Thyroid gland (tissue), 4 donors: ENCODE data around the gene WFDC9. TPM values are rescaled to one million over a fixed set of nuclear protein-coding genes. Genes with fewer than 3 reads are reported as not detected.
"Not testable (repeated sequence)": the region's sequence is repeated elsewhere in the genome, so short reads cannot be mapped to it uniquely, and the experiment has no call there.

Experiments used
- DNase-seq, 2 donors: peaks; one replicate each; pipeline ENCODE4 v3.0.0-alpha.2; 2019
- H3K27ac ChIP-seq, 3 donors: fragments of 200-600 bp; sonication (generic); 1 replicate in 2 of 3; 2 replicates in 1 of 3; pipeline ENCODE4 v1.5.1; 2016 to 2019; ENCODE audit warnings: mild to moderate bottlenecking in 1 of 3, moderate library complexity in 1 of 3
- H3K27me3 ChIP-seq: fragments of 200-600 bp; sonication (generic); one replicate; pipeline ENCODE4 v1.5.1; 2019
- H3K36me3 ChIP-seq, 2 donors: fragments of 200-600 bp; sonication (generic); one replicate each; pipeline ENCODE4 v1.5.1; 2016 to 2019
- H3K4me1 ChIP-seq, 2 donors: fragments of 200-600 bp; sonication (generic); one replicate each; pipeline ENCODE4 v1.5.1; 2017 to 2019
- H3K4me3 ChIP-seq, 3 donors: fragments of 200-600 bp; sonication (generic); replicated peaks in 1 of 3; 1 replicate in 2 of 3; 2 replicates in 1 of 3; pipeline ENCODE4 v1.5.1; 2016; ENCODE audit warnings: mild to moderate bottlenecking in 1 of 3
- H3K9me3 ChIP-seq: fragments of 200-600 bp; sonication (generic); one replicate; pipeline ENCODE4 v1.5.1; 2017
- CTCF ChIP-seq, 6 experiments: fragments of 200-600 bp in 3 of 6; fragments of 450-650 bp in 3 of 6; sonication (generic) in 3 of 6; IDR thresholded peaks; one replicate each; pipeline ENCODE4 v1.5.1; 2016 to 2019; ENCODE audit warnings: antibody characterized with exemption in 6 of 6, mild to moderate bottlenecking in 2 of 6, inconsistent platforms in 1 of 6, moderate library complexity in 1 of 6
- POLR2A ChIP-seq, 2 donors: fragments of 450-650 bp; IDR thresholded peaks; one replicate each; pipeline ENCODE4 v1.6.1; 2017; ENCODE audit warnings: antibody characterized with exemption in 2 of 2, mild to moderate bottlenecking in 2 of 2, moderate library complexity in 1 of 2
- WGBS, 2 donors: methylation state at CpG; one replicate each; pipeline ENCODE4 v1.1.5; 2017; 5-methylcytosine and 5-hydroxymethylcytosine counted together
- intact Hi-C: fragments of 100-400 bp; cut with DNase I; formaldehyde crosslinking; loops from one replicate; pipeline ENCODE4 v1.15.1; 2023
- total RNA-seq, 4 donors: library from RNA; depleted of rRNA; stranded (reverse); fragments of >200 nt; gene quantifications; one replicate each; pipeline ENCODE4 v1.2.3, GENCODE V29; 2016

Gene WFDC9
- total RNA-seq, 4 donors from 2014 or later: not detected

- H3K4me1 ChIP-seq: peaks cover 7 to 11% of the 10 kb centered on the region in 2 donors
- WGBS, 2 donors: 35 to 45% methylated on average over 1 of the region's 1 CpG
Observed at GRCh38 chr20:45593498-45593897, 37.6 kb downstream of the WFDC9 start.

GRCh38 chr20:45592574-45593189 lies 38.4 kb downstream of the WFDC9 start:
- WGBS, 2 donors: 69 to 70% methylated on average over 5 of the region's 5 CpGs
- H3K9me3 ChIP-seq: no peaks in the 10 kb centered on the region
- no peaks in the 10 kb centered on the region for H3K27me3 ChIP-seq
- intact Hi-C loops: no loop called here
- peaks cover 7 to 11% of the 10 kb centered on the region in 2 donors for H3K4me1 ChIP-seq
- no peak overlapping the region for H3K27ac ChIP-seq
- no peak for DNase-seq
- no peaks in the 10 kb centered on the region for H3K36me3 ChIP-seq
- no peak overlapping the region for H3K4me3 ChIP-seq
- TF ChIP-seq POLR2A (IDR thresholded peaks at IDR 0.05) (no peak), CTCF (IDR thresholded peaks at IDR 0.05) (peak in 5 of 6 experiments; percentile 22 to 75 (median 52))

More at GRCh38 chr20:45593498-45593897, 37.6 kb downstream of the WFDC9 start:
- Histone ChIP-seq H3K27ac (no peak overlapping the region), H3K9me3 (no peaks in the 10 kb centered on the region), H3K36me3 (no peaks in the 10 kb centered on the region), H3K27me3 (no peaks in the 10 kb centered on the region), H3K4me3 (no peak overlapping the region)
- DNase-seq: no peak
- TF ChIP-seq POLR2A (IDR thresholded peaks at IDR 0.05) (no peak), CTCF (IDR thresholded peaks at IDR 0.05) (no peak)
- intact Hi-C loops: no loop called here

GRCh38 chr20:45589725-45590124 lies 41.4 kb downstream of the WFDC9 start:
- 10 to 40% methylated on average over 1 of the region's 1 CpG for WGBS, 2 donors
- Histone ChIP-seq H3K36me3 (no peaks in the 10 kb centered on the region), H3K4me3 (no peak overlapping the region), H3K9me3 (no peaks in the 10 kb centered on the region), H3K27me3 (no peaks in the 10 kb centered on the region), H3K4me1 (peaks cover 7 to 11% of the 10 kb centered on the region in 2 donors), H3K27ac (peak overlapping the region in 1 of 3 donors; percentile 29)
- TF ChIP-seq CTCF (IDR thresholded peaks at IDR 0.05) (no peak), POLR2A (IDR thresholded peaks at IDR 0.05) (no peak)
- intact Hi-C loops: no loop called here
- DNase-seq: peak; percentile 61 to 70

GRCh38 chr20:45588800-45589199 lies 42.3 kb downstream of the WFDC9 start:
- H3K27ac ChIP-seq: no peak overlapping the region
- no peak for DNase-seq
- H3K36me3 ChIP-seq: no peaks in the 10 kb centered on the region
- H3K9me3 ChIP-seq: no peaks in the 10 kb centered on the region
- H3K4me3 ChIP-seq: no peak overlapping the region
- H3K4me1 ChIP-seq: peaks cover 7 to 11% of the 10 kb centered on the region in 2 donors
- intact Hi-C loops: no loop called here
- H3K27me3 ChIP-seq: no peaks in the 10 kb centered on the region
- WGBS, 2 donors: 84 to 91% methylated on average over 2 of the region's 2 CpGs
- no peak for TF ChIP-seq POLR2A (IDR thresholded peaks at IDR 0.05)
- no peak for TF ChIP-seq CTCF (IDR thresholded peaks at IDR 0.05)

- WGBS, 2 donors: 85 to 92% methylated on average over 5 of the region's 5 CpGs
- not testable (repeated sequence) for DNase-seq, H3K4me3 ChIP-seq
Observed at GRCh38 chr20:45585986-45586385, 45.1 kb downstream of the WFDC9 start.

GRCh38 chr20:45584294-45584693 lies 46.8 kb downstream of the WFDC9 start:
- H3K4me1 ChIP-seq, H3K4me3 ChIP-seq, DNase-seq, H3K9me3 ChIP-seq, H3K27me3 ChIP-seq, H3K27ac ChIP-seq, intact Hi-C loops, H3K36me3 ChIP-seq: not testable (repeated sequence)
- WGBS, 2 donors: 90 to 91% methylated on average over 5 of the region's 5 CpGs

More at GRCh38 chr20:45585986-45586385, 45.1 kb downstream of the WFDC9 start:
- H3K4me1 ChIP-seq: peaks cover 7 to 11% of the 10 kb centered on the region in 2 donors
- intact Hi-C loops, H3K27me3 ChIP-seq, H3K27ac ChIP-seq, H3K36me3 ChIP-seq, H3K9me3 ChIP-seq: not testable (repeated sequence)
